B cell (primary cell): Measurements from ENCODE around the gene SEPSECS.

ENCODE experiments used
- EZH2 ChIP-seq: IDR thresholded peaks from 2 replicates; pipeline ENCODE4 v1.6.1; 2012; ENCODE audit warnings: borderline replicate concordance, low read depth, mild to moderate bottlenecking, moderate library complexity, low read length; ENCODE audit not compliant: insufficient read depth, poor library complexity, severe bottlenecking
- TF ChIP-seq, protein P1 (sequence below): fragments of 200-600 bp; IDR thresholded peaks from one replicate; pipeline ENCODE4 v1.8.0; 2022; ENCODE audit warnings: antibody characterized with exemption, mild to moderate bottlenecking

DNA sequence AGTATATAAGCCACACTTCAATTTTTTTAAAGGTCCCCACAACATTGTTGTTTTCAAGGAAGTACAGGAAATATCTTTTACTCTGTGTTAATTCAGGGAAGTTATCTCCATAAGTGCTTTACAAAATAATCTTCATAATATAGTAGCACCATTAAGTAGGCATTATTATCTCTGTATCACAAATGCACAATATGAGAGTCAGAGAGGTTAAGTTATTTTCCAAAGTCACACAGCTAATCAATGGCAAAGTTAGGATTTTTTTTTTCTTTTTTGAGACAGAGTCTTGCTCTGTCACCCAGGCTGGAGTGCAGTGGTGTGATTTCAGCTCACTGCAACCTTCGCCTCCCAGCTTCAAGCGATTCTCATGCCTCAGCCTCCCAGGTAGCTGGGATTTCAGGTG lies 38.5 kb upstream of the SEPSECS start:
- TF ChIP-seq, protein P1, sequence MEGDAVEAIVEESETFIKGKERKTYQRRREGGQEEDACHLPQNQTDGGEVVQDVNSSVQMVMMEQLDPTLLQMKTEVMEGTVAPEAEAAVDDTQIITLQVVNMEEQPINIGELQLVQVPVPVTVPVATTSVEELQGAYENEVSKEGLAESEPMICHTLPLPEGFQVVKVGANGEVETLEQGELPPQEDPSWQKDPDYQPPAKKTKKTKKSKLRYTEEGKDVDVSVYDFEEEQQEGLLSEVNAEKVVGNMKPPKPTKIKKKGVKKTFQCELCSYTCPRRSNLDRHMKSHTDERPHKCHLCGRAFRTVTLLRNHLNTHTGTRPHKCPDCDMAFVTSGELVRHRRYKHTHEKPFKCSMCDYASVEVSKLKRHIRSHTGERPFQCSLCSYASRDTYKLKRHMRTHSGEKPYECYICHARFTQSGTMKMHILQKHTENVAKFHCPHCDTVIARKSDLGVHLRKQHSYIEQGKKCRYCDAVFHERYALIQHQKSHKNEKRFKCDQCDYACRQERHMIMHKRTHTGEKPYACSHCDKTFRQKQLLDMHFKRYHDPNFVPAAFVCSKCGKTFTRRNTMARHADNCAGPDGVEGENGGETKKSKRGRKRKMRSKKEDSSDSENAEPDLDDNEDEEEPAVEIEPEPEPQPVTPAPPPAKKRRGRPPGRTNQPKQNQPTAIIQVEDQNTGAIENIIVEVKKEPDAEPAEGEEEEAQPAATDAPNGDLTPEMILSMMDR: no peak
- no peak for TF ChIP-seq EZH2
